Astrocyte (in vitro differentiated cells and primary cell): ENCODE data around the gene HOXD13.

Experiments used
- EZH2 ChIP-seq: IDR thresholded peaks from 2 replicates; pipeline ENCODE4 v1.6.1; 2012; ENCODE audit warnings: mild to moderate bottlenecking, low read length, inconsistent platforms; ENCODE audit not compliant: insufficient read depth
- TF ChIP-seq, protein P1 (sequence below): IDR thresholded peaks from 2 replicates; pipeline ENCODE4 v1.5.1; 2011; ENCODE audit warnings: low read depth, mild to moderate bottlenecking, inconsistent platforms, low read length, moderate library complexity; ENCODE audit not compliant: insufficient read depth

DNA sequence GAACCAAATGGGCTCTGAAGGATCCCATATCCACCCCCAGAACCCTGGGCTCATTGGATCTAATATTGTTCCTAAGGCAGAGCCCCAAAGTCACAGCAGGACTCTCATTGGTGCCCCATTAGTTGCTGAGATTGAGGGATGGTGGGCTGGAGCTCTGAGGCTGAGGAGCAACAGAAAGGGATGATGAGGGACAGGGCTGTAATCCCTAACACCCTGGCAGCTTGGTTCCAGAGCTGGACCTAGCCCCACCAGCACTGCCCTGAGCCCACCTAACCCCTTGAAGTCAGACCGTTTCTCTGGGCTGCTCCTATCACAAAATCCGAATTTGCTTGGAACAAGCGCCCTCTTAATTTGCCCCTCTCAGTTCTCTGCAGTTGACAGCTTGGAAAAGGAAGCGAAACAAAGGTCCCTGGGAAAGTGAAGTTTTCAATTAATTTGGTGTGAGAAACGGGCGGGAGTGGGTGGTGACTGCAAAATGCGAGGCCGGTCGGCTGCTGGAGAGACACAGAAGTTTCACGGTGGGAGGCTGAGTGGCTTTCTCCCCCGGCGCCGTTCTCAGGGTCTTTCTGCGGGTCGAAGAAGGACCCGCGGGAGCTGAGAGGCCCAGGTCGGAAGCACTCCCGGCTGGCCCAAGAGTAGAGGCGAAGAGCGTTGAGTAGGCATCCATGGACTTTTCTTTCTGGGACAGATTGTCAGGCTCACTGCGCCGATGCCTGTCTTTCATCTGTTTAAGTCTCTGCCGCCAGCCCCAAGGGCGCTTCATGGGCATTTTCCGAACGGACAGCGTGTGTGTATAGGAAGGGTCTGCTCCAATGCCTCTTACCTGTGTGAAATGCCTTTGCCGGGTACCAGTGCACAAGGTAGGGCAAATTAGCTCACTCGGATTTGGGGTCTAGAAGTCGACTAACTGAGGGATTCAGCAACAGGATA is 927 bp upstream of the HOXD13 start:
- TF ChIP-seq EZH2 = peak; percentile 78
- TF ChIP-seq, protein P1, sequence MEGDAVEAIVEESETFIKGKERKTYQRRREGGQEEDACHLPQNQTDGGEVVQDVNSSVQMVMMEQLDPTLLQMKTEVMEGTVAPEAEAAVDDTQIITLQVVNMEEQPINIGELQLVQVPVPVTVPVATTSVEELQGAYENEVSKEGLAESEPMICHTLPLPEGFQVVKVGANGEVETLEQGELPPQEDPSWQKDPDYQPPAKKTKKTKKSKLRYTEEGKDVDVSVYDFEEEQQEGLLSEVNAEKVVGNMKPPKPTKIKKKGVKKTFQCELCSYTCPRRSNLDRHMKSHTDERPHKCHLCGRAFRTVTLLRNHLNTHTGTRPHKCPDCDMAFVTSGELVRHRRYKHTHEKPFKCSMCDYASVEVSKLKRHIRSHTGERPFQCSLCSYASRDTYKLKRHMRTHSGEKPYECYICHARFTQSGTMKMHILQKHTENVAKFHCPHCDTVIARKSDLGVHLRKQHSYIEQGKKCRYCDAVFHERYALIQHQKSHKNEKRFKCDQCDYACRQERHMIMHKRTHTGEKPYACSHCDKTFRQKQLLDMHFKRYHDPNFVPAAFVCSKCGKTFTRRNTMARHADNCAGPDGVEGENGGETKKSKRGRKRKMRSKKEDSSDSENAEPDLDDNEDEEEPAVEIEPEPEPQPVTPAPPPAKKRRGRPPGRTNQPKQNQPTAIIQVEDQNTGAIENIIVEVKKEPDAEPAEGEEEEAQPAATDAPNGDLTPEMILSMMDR = no peak
